GM21515 (cell line): ENCODE data around the gene MCF2L2.

Experiments
- ATAC-seq: cut with Tn5 transposase; IDR thresholded peaks from one replicate; pipeline ENCODE4 v1.9.1; 2021; ENCODE audit not compliant: unreplicated experiment

Gene MCF2L2

GRCh38 chr3:183298701-183299153 is 129.7 kb downstream of the MCF2L2 start:
- no peak for ATAC-seq

DNA sequence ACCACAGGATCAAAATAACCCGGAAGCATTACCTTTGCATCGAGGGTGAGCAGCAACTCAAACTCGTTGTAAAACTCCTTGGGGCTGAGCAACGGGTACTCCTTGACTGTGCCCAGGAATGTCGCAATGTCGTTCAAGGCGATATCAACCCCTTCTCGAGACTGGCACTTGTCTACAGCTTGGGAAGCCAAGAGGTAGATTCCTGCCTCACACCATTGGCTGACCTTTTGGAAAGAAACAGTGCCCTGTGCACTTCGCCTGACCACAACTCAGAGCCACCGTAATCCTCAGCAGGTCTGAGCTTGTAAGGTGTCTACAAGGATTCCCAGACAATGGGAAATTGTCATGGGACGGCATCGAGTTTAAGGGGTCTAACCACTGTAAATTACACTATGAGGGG is 131.5 kb downstream of the MCF2L2 start:
- no peak for ATAC-seq

DNA sequence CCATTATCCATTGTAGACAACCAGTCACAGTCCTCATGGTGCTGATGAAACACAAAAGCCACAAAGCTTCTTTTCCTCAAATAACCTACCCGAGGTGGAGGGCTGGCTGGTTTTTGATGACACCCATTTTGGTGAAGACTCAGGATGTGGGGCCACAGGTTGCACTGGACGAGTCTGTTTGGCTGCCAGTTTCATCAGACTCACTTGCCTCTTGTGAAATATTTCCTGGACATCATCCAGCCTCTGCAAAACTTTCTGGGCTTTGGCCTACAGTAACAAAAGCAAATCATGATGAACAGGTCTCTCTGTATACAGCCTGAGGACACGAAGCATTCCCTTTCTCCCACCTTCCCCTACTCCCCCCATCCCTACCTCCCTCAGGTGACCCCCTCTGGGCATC is 133.2 kb downstream of the MCF2L2 start:
- ATAC-seq = no peak

GRCh38 chr3:183293966-183294365 is 134.5 kb downstream of the MCF2L2 start:
- no peak for ATAC-seq

DNA sequence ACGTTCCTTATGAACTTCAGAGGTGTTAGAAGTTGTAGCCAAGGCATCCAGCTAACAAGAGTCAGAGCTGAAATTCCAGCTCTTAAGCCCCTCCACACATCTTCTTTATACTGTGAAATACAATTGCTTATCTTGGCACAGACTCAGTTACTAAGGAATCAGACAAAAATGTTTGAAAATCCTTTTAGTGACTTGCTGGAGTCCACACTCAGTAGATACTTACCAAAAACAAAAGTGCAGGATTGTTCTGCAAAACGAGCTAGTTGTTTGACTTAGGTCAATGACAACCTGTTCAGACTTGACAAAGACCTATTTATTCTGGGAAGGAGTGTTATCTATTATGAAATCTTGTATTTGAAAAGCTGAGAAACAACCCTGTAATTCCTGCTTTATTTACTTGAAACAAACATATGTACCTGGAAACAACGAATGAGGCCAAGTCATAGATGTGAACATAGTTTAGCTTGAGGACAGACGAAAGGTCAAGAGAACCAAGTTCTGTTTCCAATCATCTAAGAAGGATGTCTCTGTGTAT is 136.9 kb downstream of the MCF2L2 start:
- ATAC-seq = no peak

GRCh38 chr3:183290216-183290615 is 138.2 kb downstream of the MCF2L2 start:
- ATAC-seq = no peak

GRCh38 chr3:183288117-183288516 is 140.3 kb downstream of the MCF2L2 start:
- no peak for ATAC-seq

DNA sequence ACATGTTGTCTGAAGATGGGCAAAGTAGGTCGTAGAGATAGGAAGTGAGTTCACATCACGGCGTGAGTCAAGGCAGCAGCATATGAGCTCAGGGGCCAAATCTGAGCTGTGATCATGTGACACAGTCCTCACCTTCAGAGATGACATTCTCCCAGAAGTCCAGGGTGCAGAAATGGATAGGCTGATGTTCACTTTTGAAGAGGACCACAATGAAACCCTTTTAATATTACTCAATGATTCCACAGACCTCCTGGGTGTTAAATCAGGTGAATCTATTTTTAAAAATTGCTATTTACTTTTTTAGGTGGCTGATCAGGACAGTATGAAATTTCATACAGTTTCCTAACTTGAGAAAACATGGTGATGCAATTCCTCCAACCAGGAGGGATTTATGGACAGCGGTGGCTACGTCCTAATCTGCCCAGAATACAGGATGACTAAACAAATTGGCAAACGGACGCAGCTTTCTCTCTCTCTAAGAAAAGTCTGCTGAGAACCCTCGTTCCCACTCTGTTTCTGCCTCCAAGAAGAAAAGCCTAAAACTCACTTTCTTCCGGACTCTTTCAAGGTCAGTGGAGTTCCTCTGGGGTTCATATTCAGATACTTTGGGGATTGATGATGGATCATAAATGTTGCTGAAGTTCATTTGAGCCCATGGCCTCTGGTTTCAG is 141.0 kb downstream of the MCF2L2 start:
- ATAC-seq = no peak

- peak; percentile 85 for ATAC-seq
These were observed 142.5 kb downstream of the MCF2L2 start for GRCh38 chr3:183285828-183286457.

DNA sequence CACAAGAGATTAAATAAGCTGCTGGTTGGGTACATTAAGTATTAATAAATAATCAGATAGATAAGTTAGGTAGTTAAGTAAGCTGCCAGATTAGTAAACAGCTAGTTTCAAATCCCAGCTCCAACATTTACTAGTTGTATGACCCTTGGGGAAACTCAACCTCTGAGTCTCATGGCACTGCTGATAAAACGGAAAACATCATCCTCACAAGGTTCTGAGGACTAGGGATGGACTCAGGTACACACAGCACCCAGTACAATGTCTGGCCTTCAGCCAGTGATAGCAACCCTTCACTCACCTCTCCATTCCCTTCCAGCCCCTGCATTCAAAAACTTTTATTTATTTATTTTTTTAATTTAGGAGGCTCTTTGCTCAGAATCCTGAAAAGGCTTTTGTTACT is 143.1 kb downstream of the MCF2L2 start:
- no peak for ATAC-seq

DNA sequence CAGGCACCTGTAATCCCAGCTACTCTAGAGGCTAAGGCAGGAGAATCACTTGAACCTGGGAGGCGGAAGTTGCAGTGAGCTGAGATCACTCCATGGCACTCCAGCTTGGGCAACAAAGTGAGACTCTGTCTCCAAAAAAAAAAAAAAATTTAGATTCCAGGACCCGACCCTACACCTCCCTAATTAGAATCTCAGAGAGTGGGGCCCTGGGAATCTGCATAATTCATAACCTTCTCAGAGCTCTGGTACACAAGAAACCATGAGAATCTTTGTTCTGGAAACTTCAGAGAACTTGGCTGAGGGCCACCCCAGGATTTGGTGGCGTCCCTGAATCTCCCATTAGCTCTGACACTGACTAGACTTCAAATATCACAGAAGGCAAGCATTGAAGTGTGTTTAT is 143.8 kb downstream of the MCF2L2 start:
- no peak for ATAC-seq

DNA sequence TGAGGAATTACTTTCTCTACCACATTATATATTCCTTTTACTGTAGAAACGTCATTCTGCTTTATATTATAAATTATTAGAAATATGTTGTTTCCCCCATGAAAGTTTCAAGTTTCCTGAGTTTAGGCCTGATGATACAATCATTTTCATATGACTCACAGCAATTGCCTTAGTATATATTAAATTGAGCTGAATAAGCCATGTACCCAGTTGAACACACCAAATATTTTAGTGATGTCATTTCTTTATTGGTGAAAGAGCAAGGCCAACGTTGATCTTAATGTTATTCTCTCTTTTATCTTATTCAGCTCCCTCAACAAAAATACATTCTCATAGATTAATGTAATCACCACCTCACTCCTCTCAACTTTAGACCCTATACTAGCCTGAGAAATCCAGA is 144.5 kb downstream of the MCF2L2 start:
- no peak for ATAC-seq

DNA sequence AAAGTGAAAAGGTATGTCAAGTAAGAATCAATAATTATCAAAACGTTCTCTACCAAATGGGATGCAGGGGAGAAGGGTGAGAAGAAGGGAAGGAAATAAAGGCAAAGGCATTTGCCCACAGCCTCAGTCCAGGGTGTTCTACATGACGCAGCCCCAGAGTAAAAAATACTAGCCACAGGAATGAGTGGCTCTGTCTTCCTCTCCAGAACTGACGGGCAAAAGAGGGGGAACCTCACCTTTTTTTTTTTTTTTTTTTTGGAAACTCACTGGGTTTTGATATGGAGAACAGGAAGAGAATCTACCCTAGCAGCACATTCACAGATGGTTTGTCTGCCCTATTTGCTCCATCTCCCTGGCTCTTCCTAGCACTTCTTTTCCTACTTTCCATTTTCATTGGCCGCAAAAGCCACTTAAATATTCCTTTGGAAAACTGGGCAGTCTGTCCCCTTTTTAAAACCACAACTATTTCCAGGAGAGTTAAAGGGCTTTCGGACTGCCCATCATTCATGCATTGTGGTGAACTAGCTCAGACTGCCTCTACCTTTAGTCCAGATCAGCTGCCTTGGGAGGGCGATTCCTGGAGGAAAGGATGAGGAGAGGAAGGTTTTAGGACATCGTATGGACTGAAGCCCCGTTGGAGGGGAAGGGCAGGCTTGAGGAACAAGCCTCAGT is 147.2 kb downstream of the MCF2L2 start:
- ATAC-seq = no peak

GRCh38 chr3:183279371-183279770 is 149.0 kb downstream of the MCF2L2 start:
- no peak for ATAC-seq

- ATAC-seq = no peak
These were observed 149.8 kb downstream of the MCF2L2 start for GRCh38 chr3:183278479-183279088.

DNA sequence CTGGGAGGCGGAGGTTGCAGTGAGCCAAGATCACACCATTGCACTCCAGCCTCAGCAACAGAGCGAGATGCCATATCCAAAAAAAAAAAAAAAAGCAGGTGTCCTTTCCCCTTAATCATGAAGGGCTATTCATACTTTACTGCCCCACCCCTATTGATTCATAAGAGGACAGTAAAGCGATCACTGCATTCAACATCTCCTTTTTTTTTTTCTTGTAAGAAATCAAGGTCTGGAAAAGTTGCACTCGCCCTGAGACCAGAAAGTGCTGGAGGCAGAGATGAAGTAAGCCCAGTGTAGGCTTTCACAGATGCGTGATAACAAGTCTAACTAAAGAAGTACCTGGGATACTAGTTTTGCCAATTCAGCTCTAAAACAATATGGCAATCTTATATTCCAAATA is 151.2 kb downstream of the MCF2L2 start:
- no peak for ATAC-seq

DNA sequence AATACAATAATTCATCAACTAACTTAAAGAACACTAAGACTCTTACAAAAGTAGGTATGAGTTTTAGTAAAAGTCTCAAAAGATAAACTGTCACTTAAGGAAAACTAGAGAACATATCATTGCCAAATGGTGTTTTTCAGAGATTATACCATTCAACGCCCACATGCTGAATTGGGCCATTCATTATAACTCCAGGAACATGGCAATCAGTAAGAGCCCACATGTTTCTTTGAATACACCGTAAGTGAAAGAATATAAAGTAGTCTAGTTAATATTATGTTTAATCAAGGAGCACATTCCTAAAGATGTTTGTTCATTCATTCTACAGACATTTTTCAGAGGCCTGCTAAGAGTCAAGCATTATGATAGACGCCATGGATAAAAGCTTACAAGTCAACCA is 152.5 kb downstream of the MCF2L2 start:
- ATAC-seq = no peak

DNA sequence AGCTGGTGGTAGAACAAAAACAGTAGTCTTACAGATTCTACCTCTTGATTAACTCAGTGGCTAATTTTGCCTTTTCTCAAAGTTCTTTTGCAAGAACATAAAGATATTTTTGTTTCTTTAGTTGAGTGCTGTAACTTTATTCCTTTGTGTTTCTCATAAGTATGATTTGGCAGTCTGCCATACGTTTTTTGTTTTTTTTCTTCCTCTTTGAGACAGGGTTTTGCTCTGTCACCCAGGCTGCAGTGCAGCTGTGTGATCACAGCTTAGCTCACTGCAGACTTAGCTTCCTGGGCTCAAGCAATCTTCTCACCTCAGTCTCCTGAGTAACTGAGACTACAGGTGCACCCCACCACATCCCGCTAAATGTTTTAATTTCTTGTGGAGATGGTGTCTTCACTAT is 153.0 kb downstream of the MCF2L2 start:
- no peak for ATAC-seq

DNA sequence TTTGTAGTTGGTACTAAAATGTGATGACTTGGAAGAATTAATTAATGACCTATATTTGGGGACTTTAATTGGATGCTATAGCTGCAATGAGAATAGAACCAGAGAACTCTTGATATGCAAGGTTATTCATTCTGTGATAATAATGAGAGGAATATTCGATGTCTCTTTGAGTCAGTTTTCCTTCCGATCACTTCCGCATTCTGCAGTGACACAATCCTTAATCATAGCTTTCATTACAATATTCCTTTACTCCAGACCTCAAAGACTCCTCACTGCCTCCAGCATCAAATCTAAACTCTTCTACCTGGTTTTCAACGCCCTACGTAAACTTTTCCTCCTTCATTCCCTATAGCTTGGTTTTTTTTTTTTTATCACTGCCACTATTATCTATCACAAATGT is 153.8 kb downstream of the MCF2L2 start:
- no peak for ATAC-seq

DNA sequence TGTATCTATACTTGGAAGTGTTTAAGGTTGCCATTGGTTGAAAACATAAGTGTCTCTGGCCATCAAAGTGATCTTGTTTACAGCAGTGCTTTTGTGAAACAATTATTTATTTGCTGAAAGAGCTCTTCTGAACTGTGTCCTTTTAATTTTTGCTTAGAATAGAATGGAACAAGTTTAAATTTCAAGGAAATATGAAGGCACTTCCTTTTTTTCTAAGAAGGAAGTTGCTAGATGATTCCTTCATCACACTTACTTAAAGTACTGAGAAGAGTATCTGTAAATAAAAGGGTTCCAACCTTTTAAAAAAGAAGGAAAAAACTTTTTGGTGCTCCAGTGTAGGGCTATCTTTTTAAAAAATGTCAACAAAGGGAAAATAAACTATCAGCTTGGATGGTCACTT is 155.6 kb downstream of the MCF2L2 start:
- no peak for ATAC-seq

GRCh38 chr3:183272142-183272541 is 156.3 kb downstream of the MCF2L2 start:
- no peak for ATAC-seq

GRCh38 chr3:183270344-183270743 is 158.1 kb downstream of the MCF2L2 start:
- ATAC-seq = no peak
